ENCODE data around the gene UHRF1.

DNA sequence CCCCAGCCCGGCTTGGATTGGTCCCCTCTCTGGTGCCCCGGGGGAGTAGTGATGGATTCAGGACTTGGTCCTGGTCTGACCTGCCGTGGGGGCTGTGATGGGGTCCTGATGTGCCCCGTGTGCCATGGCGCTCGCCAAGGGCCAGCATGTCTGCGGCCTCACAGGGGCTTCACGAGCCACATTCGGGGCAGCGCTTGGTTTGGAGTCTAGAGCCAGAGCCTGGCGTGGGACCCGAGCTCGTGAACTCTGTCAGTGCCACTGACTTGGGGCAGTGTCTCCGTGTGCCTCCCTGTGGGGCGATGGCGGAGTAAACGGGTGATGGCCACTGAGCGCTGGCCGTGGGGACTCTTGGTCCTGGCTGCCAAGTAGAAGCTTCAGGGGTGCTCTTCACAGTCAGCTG, 76.8 kb downstream of the UHRF1 start:
- TF ChIP-seq POLR2AphosphoS5 (IDR thresholded peaks at IDR 0.05; ENCODE audit: low read depth, low read length): no peak
- no peak for TF ChIP-seq POLR2A (IDR thresholded peaks at IDR 0.05; ENCODE audit: low read depth, low read length)
